Measurements from ENCODE around the gene TRPM8.

Gene TRPM8

GRCh38 chr2:234048049-234048448 lies 130.9 kb downstream of the TRPM8 start:
- no peak for DNase-seq (ENCODE audit: low read depth)

DNA sequence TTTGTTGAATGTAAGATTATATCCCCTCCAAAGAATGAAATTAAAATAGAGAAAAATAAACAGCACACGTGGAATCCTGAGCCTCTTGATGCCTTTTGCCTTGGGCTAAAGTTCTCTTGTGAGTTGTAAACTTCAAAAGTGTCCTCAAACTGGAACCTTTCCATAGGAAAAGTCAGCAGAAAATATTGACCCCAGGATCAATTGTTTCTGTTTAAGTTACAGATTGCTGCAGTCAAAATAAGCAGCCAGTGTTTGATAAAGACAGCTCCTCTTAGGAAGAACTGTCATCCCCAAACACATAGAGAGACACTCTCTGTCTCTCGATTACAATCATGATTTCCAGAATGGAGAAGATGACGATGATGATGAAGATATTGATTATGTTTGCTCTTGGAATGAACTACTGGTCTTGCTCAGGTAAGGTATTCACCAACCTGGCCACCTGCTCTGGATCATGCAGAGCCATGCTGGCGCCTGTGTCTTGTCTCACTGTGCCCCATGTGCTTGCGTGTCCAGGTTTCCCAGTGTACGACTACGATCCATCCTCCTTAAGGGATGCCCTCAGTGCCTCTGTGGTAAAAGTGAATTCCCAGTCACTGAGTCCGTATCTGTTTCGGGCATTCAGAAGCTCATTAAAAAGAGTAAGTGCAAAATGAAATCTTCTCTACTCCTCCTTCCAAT lies 133.4 kb downstream of the TRPM8 start, which contains the start of gene SPP2:
Gene SPP2, plus strand, starts transcription at position 248 of the 681 bp plus-strand sequence. Its CDS starts 85 bp downstream, at position 333.
- no peak for DNase-seq (ENCODE audit: low read depth)

GRCh38 chr2:234051374-234052070 lies 134.3 kb downstream of the TRPM8 start:
- no peak for DNase-seq (ENCODE audit: low read depth)

GRCh38 chr2:234058881-234059280 lies 141.7 kb downstream of the TRPM8 start:
- no peak for DNase-seq (ENCODE audit: low read depth)

DNA sequence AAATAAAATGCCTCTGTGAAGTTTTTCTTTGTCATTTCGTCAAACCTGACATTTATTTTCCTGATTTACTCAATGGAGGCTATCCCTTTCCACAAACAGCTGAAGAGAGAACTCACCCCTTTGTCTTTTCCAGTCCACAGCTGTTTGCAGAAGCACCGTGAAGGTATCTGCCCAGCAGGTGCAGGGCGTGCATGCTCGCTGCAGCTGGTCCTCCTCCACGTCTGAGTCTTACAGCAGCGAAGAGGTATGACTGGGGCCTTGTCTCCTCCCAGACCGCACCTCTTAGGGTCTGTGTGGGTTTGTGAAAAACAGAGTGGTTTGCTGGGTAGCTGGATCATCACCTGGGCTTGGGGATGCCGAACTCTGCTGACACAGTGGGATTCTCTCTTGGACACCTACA lies 143.1 kb downstream of the TRPM8 start:
- DNase-seq (ENCODE audit: low read depth), result no peak

DNA sequence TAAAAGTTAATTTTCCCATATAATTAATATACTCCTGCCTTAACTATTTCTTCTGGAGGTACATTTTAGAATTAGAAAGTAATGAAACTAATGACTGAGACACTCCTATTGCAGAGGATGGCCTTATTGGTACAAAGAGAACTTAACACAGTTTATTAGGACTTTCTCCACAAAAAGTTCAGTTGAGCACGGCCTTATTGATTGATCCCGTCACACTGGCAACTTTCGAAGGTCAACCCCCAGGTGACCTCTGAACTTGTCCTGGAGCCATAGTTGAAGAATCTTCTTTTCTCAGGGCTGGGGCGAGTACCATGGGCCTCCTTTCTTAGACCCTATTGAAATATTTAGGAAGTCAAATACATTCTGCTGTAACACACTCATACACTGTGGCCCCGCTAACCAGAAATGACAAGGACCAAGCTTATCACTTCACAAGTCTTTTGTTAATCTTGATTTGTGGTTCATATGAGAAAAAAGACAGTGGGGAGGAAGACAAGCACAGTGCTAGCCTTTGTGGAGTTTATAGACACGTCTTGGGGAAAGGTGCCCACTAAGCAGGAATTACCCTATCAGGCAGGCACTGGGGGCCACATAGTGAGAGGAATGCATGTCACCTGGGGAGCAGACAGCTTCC lies 144.6 kb downstream of the TRPM8 start:
- no peak for DNase-seq (ENCODE audit: low read depth)

GRCh38 chr2:234066587-234066986 lies 149.4 kb downstream of the TRPM8 start:
- DNase-seq (ENCODE audit: low read depth), result no peak
